Breast epithelium (tissue), 3 donors: ENCODE results near the gene PAX7.

ENCODE experiments used
- POLR2A ChIP-seq: fragments of 450-650 bp; IDR thresholded peaks from one replicate; pipeline ENCODE4 v1.6.1; 2016; ENCODE audit warnings: antibody characterized with exemption, mild to moderate bottlenecking, moderate library complexity
- TF ChIP-seq, protein P1 (sequence below), 3 donors: fragments of 450-650 bp; IDR thresholded peaks; one replicate each; pipeline ENCODE4 v1.5.1; 2016 to 2017; ENCODE audit warnings: antibody characterized with exemption in 3 of 3, mild to moderate bottlenecking in 3 of 3, moderate library complexity in 3 of 3

DNA sequence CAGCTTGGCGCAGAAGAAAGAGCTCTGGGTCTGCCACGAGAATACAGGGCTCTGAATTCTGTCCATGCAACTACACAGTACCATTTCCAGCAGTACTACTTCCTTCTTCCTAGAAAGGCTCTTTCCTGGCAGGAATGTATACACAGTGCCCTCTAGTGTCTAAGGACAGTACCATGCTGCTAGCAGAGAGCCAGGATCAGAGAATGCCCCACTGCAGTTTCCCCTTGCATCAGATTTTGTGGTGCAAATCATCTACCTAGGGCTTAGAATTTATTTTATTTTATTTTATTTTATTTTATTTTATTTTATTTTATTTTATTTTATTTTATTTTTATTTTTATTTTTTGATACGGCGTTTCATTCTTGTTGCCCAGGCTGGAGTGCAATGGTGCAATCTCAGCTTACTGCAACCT lies 50.8 kb downstream of the PAX7 start:
- TF ChIP-seq, protein P1, sequence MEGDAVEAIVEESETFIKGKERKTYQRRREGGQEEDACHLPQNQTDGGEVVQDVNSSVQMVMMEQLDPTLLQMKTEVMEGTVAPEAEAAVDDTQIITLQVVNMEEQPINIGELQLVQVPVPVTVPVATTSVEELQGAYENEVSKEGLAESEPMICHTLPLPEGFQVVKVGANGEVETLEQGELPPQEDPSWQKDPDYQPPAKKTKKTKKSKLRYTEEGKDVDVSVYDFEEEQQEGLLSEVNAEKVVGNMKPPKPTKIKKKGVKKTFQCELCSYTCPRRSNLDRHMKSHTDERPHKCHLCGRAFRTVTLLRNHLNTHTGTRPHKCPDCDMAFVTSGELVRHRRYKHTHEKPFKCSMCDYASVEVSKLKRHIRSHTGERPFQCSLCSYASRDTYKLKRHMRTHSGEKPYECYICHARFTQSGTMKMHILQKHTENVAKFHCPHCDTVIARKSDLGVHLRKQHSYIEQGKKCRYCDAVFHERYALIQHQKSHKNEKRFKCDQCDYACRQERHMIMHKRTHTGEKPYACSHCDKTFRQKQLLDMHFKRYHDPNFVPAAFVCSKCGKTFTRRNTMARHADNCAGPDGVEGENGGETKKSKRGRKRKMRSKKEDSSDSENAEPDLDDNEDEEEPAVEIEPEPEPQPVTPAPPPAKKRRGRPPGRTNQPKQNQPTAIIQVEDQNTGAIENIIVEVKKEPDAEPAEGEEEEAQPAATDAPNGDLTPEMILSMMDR (IDR thresholded peaks at IDR 0.05) = peak in 2 of 3 donors; percentile 36 to 55
- no peak for TF ChIP-seq POLR2A
